ENCODE results near the gene UBE2S.

Gene UBE2S

DNA sequence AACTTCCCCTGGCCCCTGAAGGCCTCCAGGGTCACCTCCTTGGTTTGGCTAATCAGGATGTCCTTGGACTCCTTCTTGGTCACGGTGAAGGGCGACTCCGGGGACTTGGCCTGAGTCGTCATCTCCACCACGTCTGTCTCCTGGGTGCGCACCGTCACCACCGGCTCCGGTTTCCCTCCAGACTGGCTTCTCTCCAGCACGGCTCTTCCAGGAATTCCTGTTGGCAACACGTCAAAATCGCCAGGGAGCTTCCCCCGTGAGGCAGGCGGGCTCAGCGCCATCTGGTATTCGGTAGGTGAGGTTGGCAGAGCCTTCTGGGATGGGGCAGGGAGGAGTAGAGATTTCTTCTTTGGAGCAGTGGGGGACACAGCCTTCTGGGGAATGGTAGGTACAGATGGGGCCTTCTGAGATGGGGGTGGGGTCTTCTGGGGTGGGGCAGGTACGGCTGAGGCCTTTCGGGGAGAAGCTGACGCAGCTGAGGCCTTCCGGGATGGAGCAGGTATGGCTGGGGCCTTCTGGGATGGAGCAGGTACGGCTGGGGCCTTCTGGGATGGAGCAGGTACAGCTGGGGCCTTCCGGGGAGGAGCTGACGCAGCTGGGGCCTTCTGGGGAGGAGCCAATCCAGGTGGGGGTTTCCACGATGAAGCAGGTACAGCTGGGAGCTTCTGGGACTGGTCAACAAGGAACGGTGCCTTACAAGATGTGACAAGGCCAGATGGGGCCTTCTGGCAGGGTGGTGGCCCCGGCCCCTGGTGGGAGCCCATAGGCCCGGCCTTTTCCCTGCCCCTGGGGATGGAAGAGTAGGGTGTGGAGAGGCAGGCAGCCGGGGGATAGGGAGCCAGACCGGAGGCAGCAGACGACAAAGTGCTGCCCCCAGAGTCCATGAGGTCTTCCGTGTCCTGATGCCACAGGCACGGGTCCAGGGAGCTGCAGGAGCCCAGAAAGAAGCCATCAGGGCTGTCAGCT lies 48.4 kb downstream of the UBE2S start:
- no peak for DNase-seq

DNA sequence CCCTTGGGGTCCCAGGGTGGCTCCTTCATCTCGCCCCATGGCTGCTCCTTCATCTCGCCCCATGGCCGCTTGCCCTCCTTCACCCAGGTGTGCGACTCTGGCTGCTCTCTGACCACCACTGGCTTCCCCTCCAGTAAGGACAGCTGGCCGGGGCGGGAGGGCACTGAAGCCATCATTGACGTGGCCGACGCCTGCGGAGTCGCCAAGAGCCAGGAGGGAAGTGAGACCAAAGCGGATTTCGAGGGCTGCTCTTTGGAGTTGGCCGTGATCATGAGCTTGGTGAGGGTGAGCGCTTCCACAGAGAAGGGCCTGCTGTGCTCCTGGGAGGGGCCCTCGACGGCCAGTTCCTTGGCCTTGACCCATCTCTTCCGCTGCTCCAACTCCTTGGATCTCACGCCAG lies 49.1 kb downstream of the UBE2S start:
- no peak for DNase-seq

DNA sequence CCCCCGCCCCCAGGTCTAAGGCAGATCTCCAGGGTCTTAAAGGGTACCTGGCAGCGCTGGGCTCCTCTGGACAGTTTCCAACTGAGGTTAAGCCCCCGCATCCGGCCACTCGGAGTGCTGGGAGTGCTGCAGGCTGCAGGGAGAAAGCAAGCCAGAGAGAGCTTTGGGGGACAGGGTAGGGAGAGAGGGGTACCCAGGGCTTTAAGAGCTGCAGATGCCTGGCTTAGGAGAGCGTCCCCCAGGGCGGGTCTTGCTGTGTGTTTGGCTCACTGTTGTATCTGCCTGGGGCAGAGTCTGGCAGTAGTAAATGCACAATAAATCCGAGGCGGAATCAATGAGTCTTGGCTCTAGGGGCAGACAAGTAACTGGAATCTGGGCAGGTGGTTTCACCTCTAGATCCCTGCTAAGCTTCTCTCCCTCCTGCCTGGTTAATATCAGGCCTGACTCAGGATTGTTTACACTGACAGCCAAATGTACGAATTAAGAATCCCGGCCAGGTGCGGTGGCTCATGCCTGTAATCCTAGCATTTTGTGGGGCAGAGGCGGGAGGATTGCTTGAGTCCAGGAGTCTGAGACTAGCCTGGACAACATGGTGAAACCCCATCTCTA lies 52.3 kb downstream of the UBE2S start:
- no peak for DNase-seq

DNA sequence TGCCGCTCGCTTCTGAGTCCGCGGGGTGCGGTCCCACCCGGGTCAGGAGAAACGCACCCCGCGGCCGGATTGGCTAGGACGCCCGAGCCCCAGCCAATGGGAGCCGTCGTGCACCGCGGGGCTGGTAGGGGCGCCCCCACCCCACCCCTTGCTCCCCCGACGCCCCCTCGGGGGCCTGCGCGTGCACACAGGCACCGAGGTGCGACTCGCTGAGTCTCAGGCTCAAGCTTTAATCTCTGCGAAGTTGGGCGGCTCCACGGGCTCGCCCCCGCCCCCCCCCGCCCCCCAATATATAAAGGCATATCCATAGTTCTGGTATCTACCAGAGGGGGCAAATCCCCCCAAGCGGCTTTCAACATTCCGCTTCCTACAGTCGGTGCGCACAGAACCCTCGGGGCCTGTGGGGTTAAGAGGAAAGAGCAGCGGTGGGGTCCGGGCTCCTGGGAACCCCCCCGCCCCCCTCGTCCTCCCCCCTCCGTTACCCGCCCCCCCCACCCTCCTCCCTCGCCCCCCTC lies 52.8 kb downstream of the UBE2S start, which contains the start of gene COX6B2:
Gene COX6B2, minus strand, starts transcription at position 22 of the 515 bp plus-strand sequence. CDS start 198 bp downstream, outside the sequence.
- DNase-seq: no peak

- peak; percentile 57 for DNase-seq
Observed at GRCh38 chr19:55353803-55354697, 53.5 kb downstream of the UBE2S start.

DNA sequence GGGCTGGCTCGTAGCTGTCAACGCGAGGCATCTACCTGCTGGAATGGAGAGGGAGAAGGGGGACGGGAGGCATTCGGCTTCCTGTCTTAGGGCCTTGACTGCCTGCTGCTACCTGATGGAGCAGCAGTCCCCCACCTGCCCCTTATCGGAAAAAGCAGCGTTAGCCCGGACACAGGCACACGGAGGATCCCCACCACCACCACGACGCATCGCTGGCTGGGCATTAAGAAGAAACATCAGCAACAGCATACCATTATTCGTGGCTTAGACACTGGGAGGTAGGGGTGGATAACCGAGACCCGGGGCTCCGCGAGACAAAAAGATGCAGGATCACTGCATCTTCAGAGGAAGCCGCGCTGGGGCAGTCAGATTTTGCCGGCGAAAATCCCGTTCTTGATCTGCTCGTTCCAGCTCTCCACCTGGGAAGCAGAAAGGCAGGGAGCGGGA lies 54.2 kb downstream of the UBE2S start:
- DNase-seq: no peak

- no peak for DNase-seq
Observed at GRCh38 chr19:55352549-55353145, 54.9 kb downstream of the UBE2S start.

GRCh38 chr19:55352040-55352439 lies 55.5 kb downstream of the UBE2S start:
- no peak for DNase-seq

- DNase-seq: no peak
Observed at GRCh38 chr19:55350620-55351315, 56.8 kb downstream of the UBE2S start.
